ENCODE data around the gene ZCCHC24.
A peak's percentile ranks its signal among the peaks of the same experiment; 100 is the strongest.

ZCCHC24 gene

DNA sequence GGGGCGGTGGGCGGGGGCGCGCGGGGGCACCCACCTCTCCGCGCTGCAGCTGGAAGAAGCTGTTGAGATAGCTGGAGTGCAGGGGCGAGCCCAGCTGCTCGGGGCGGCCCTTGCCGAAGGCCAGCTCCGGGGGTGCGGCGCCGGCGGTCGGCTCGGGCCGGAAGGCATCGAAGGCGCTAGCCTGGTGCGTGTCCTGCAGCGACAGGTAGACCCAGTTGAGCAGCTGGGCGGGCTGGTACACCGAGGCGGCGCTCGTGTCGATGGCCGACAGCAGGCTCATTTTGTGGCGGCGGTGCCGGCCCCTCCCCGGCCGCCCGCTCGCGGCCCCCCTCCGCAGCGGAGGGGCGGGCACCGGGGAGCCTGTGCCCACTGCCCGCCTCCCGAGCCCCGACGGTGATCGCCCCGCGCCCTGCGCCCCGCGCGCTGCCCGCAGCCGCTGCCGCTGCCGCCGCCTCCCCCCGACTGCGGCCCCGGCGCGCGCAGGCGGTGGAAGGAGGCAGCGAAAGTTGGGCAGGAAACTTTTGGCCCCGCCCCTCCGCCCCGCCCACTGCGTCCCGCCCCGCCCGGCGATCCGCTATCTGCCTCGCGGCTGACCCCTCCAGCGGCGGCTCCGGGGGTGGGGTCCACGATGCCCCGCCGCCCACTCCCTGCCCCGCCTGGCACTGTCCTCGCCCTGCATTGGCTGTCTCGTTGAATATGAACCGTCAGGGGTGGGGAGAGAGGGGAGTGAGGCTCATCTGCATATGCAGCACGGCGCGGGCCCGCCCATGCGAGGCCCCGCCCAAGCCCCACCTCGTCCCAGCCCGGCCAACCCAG lies at the start of gene ZCCHC24:
TSS of gene ZCCHC24 (minus strand) at position 464 of the 816 bp plus-strand sequence. CDS start at position 280, 184 bp downstream.
- peak; percentile 87 for DNase-seq

GRCh38 chr10:79493806-79494205 lies 48.4 kb upstream of the ZCCHC24 start:
- no peak for DNase-seq

- DNase-seq, result no peak
Observed at GRCh38 chr10:79492839-79493238, 47.4 kb upstream of the ZCCHC24 start.

DNA sequence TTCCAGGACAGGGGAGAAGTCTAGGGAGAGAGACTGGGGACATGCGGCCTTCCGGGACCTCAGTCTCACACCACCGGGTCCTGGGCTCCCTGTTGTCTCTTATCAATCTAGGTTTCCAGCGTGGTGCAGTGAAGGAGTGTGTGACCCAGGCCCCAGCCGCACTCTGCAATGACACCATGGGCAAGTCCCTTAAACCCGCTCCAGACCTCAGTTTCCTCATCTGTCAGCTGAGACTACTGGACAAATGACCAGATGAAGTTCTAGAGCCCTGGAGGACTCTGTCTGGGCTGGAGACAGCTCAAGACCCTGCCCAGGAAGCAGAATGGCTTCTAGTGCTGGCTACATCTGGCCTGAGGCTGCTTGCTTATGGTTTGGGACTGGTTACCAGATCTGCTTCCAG lies 46.8 kb upstream of the ZCCHC24 start:
- no peak for DNase-seq

DNA sequence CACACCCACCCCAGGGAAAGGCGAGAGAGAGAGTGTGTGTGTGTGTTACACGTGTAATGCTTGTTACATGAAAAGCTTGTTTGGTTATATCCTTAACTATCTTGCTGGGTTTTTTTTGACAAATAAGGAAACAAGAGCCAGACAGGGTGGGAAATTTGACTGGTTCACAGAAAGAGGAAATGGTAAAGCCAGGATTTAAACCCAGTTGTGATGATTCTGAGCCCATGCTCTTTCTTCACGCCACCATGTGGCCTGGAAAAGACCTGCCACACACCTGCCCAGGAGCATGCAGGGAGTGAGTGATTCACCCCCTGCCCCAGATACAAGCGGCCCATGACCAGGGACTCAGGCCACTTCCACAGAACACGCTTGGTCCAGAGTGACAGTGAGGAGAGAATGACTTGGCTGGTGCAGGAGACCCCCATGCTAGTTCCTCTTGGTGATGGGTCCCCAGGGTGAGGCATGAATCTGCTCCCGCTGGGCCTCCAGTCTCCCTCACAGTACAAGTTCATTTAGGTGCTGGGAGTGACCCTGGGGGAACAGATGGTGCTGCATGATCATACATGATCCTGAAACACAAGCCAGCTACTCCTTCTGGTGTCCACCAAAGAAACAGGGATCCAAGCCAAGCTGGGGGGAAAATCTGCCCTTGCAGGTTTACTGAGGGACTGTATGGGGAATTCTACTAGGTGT lies 45.9 kb upstream of the ZCCHC24 start:
- DNase-seq, result no peak

GRCh38 chr10:79490400-79491142 lies 45.1 kb upstream of the ZCCHC24 start:
- no peak for DNase-seq

DNA sequence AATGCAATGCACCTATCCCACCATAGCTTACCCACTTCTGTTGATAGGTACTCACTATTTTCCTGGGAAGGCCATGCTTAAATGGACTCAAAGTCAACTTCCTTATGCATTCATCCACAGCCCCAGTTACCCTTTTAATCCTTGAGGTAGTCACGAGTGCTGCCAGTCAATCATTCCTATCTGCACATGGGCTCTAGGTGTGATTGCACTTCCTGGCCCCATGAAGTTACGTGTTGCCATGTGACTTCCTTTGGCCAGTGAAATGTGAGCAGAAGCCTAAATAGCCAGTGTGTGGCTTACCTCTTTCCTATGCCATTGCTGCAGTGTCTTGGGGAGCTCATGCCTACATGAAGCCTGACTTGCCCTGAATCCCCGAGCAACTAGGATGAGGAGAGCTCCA lies 43.4 kb upstream of the ZCCHC24 start:
- no peak for DNase-seq

DNA sequence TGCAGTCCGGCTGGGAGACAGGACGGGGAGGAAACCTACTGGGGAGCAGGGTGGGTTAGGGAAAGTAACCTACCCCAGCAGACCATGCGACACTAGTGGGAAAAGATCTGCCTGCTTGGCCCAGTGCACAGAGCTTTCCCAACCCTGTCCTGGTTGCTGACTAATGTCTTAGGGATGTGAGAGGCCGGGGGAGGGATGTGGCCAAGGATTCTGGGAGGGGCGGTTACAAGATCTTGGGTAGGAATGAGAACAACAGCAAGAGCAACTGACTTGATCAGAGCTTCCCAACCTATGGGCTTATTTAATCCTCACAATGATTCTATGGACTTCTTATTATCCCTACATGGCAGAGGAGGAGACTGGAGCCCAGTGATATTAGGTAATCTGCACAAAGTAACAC lies 42.9 kb upstream of the ZCCHC24 start:
- DNase-seq, result no peak

GRCh38 chr10:79487296-79488194 lies 42.1 kb upstream of the ZCCHC24 start:
- peak; percentile 5 for DNase-seq

DNA sequence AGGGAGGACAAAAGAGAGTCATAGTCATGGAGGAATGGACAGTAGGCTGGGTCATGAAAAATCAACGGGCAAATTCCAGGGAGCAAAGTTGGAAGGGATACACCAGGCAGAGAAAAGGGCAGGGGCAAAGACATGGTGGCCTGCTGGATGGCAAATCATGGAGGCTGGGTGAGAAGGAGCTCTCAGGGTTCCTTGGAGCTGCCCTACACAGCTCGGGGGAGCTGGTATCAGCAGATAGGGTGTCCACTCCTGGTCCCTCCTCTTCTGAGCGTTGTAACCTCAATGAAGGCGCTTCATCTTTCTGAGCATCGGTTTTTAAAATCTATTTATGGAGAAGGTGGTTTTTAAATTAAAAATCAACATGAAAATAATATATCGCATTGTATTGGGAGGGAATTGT lies 39.1 kb upstream of the ZCCHC24 start:
- no peak for DNase-seq

DNA sequence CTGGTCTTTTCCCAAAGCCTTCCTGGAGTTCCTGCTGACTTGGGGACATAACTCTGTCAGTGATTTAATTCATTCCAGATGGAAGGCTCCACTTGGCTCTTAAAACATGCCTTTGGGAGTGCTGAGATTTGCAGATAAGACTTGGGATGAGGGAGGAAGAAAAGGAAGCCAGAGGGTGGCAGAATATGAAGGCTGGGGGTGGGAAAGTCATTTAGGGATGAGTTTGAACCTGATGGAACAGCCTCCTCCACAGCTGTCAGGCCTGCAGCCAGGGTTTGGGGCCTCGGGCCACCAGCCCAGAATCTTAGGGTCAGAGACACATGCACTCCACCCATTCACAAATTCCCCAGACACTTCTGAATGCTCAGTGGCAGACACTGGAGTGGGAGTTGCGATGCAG lies 38.5 kb upstream of the ZCCHC24 start:
- DNase-seq, result no peak

DNA sequence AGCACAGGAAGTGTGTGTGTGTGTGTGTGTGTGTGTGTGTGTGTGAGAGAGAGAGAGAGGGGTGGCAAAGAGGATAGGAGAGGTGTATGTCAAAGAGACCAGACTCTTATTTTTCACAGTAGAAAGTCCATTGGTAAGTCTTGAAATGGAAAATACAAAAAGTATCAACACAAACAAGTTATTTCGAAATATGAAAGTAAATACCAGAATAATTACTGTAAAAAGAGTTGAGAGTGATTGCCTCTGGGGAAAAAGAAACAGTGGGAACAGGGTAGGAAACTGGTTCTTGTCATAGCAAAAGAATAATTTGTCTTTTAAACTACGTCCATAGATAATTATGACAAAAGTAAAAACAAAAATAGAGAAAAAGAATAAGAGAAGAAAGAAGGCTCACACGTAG lies 37.9 kb upstream of the ZCCHC24 start:
- DNase-seq, result no peak

DNA sequence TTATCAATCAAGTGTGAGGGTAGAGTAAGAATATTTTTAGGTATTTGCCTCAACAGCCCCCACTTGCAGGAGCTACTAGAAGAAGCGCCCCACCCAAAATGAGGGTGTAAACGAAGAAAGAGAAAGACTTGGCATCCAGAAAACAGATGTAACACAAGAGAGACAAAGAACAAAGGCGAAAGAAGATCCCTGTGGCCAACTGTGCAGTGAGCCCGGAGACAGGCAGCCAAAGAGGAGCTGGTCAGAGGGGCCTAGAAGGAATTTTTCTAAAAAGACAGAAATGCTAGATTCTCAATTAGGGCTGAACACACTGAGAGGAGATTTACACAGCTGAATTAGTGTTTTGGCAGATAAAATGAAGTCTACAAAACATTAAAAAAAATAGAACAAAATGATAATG lies 37.3 kb upstream of the ZCCHC24 start:
- no peak for DNase-seq

GRCh38 chr10:79482304-79482703 lies 36.9 kb upstream of the ZCCHC24 start:
- no peak for DNase-seq

DNA sequence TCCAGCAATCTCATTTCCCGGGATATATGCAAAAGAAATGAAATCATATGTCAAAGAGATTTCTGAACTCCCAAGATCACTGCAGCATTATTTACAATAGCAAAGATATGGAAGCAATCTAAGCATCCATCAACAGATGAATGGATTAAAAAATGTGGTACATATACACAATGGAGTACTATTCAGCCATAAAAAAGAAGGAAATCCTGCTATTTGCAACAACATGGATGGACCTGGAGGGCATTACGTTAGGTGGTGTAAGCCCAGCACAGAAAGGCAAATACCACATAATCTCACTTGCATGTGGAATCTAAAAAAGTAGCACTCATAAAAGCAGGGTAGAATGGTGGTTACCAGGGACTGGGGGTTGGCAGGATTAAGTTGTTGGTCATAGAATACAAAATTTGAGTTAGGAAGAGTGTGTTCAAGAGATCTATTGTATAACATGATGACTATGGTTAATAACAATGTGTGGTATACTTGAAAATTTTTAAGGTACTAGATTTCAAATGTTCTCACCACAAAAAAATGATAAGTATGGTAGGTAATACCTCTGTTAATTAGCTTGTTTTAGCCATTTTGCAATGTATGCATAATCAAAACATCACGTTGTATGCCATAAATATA lies 34.0 kb upstream of the ZCCHC24 start:
- DNase-seq, result no peak

DNA sequence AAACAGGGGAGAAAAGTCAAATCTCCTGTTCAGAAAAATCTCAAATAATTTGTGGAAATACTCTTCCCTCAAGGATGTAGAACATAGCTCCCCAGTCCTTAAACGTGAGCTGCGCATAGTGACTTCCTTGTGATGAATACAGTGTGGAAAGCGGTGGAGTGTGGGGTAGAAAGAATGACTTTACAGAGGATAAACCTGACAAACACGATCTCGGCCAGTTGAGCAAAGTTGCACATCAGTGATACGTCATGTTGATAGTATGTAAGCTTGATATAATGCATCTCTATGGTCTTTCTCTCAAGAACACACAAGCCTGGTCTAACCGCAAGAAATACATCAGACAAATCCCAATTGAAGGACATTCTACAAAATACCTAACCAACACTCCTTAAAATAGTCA lies 32.0 kb upstream of the ZCCHC24 start:
- no peak for DNase-seq

DNA sequence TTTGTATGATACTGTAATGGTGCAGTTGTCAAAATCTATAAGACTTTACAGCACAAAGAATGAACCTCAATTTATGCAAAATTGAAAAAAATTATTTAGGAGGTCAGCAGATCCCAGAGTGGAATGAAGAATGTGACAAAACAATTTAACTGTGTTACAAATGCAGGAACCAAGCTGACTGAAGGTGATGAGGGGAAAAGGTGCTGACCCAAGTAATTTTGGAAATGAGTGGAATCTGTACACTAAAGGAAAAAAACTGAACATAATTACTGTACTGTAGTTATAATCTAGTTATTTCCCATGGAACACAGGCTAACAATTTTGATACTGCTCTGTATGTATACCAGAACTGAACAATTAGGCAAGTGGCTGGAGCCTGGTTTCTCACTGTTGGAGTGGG lies 31.2 kb upstream of the ZCCHC24 start:
- no peak for DNase-seq

- no peak for DNase-seq
Observed at GRCh38 chr10:79475877-79476276, 30.5 kb upstream of the ZCCHC24 start.

GRCh38 chr10:79475119-79475653 lies 29.8 kb upstream of the ZCCHC24 start:
- DNase-seq, result no peak

GRCh38 chr10:79473496-79474095 lies 28.2 kb upstream of the ZCCHC24 start:
- no peak for DNase-seq

DNA sequence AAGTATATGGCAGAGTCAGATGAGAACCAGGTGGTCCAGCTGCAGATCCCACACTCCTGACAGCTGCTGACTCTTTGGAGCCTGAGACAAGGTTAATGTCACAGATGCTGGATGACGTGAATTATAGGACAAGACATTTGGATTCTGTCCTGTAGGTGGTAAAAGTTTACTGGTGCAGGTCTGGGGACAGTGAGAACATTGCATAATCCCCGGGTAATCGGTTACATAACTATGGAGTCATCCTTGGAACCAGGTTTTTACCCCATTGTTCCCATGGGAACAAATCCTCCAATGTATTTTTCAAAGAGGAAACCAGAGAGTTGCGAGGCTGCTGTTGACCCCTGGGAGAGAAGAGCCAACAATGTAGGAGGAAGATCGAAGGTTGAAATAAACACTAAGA lies 27.5 kb upstream of the ZCCHC24 start:
- DNase-seq, result no peak

Measured in stimulated activated CD4-positive, alpha-beta T cell treated with anti-CD3 and anti-CD28 coated beads, Interleukin-4, amount 100 ng/mL, for 1 hour (primary cell).